ENCODE data around the gene POM121. TPM values are rescaled to one million over a fixed set of nuclear protein-coding genes. Genes with fewer than 3 reads are reported as not detected.
"Not testable (repeated sequence)": the region's sequence is repeated elsewhere in the genome, so short reads cannot be mapped to it uniquely, and the experiment has no call there.

Gene POM121
- total and polyA plus RNA-seq, 2 donors (not counting 1 experiment from before 2014, with no cell fraction given): 4.8 to 6.3 TPM

- no peak overlapping the region for H3K4me2 ChIP-seq (ENCODE audit: extremely low read depth, insufficient read depth, low read length)
- H3K4me1 ChIP-seq (ENCODE audit: control insufficient read depth, extremely low read depth, insufficient read depth, low read length): no peaks in the 10 kb centered on the region
- no peaks in the 10 kb centered on the region for H3K36me3 ChIP-seq (ENCODE audit: control insufficient read depth, insufficient read depth, low read length)
- H3K9ac ChIP-seq (ENCODE audit: insufficient read depth, low read length): no peak overlapping the region
- no peak for DNase-seq (ENCODE audit: low read depth in 2 of 2)
- H3K27ac ChIP-seq (ENCODE audit: insufficient read depth, low read length): no peak overlapping the region
- H4K20me1 ChIP-seq (ENCODE audit: control insufficient read depth, extremely low read depth, insufficient read depth, low read length): no peaks in the 10 kb centered on the region
- no peak overlapping the region for H2AFZ ChIP-seq (ENCODE audit: low read length)
- H3K27me3 ChIP-seq (ENCODE audit: control insufficient read depth, insufficient read depth, low read length): no peaks in the 10 kb centered on the region
- peaks cover 6% of the 10 kb centered on the region for H3K79me2 ChIP-seq (ENCODE audit: control insufficient read depth, insufficient read depth, low read length)
- TF ChIP-seq EZH2 (IDR thresholded peaks at IDR 0.05; ENCODE audit: low read length, missing control alignments) (no peak), CTCF (conservative IDR thresholded peaks at IDR 0.05 in 1 of 2, IDR thresholded peaks at IDR 0.05 in 1 of 2; ENCODE audit: low read depth in 1 of 2, low read length in 2 of 2) (no peak)
- H3K4me3 ChIP-seq (replicated peaks in 1 of 4; ENCODE audit: control extremely low read depth in 1 of 4, insufficient read depth in 1 of 4, low read depth in 3 of 4, low read length in 4 of 4): no peak overlapping the region
- H3K9me3 ChIP-seq (ENCODE audit: control insufficient read depth, insufficient read depth, low read depth, low read length): no peaks in the 10 kb centered on the region
Observed at GRCh38 chr7:72919256-72919775, 5.6 kb upstream of the POM121 start.

- peaks cover 9% of the 10 kb centered on the region for H3K36me3 ChIP-seq (ENCODE audit: control insufficient read depth, insufficient read depth, low read length)
- DNase-seq (ENCODE audit: low read depth in 2 of 2): no peak
- peaks cover 25% of the 10 kb centered on the region for H3K79me2 ChIP-seq (ENCODE audit: control insufficient read depth, insufficient read depth, low read length)
Observed at GRCh38 chr7:72924386-72924732, 536 bp upstream of the POM121 start.

GRCh38 chr7:72925546-72926120 is 738 bp downstream of the POM121 start:
- no peaks in the 10 kb centered on the region for H4K20me1 ChIP-seq (ENCODE audit: control insufficient read depth, extremely low read depth, insufficient read depth, low read length)
- peaks cover 25% of the 10 kb centered on the region for H3K79me2 ChIP-seq (ENCODE audit: control insufficient read depth, insufficient read depth, low read length)
- DNase-seq (ENCODE audit: low read depth in 2 of 2): peak; percentile 6 to 28
- H3K4me1 ChIP-seq (ENCODE audit: control insufficient read depth, extremely low read depth, insufficient read depth, low read length): no peaks in the 10 kb centered on the region
- H3K27ac ChIP-seq (ENCODE audit: insufficient read depth, low read length): peak overlapping the region; percentile 92
- H3K4me3 ChIP-seq (replicated peaks in 1 of 4; ENCODE audit: control extremely low read depth in 1 of 4, insufficient read depth in 1 of 4, low read depth in 3 of 4, low read length in 4 of 4): peak overlapping the region; percentile 74 to 90 (median 80)
- H3K36me3 ChIP-seq (ENCODE audit: control insufficient read depth, insufficient read depth, low read length): peaks cover 9% of the 10 kb centered on the region
- peak overlapping the region; percentile 79 for H3K4me2 ChIP-seq (ENCODE audit: extremely low read depth, insufficient read depth, low read length)
- TF ChIP-seq CTCF (conservative IDR thresholded peaks at IDR 0.05 in 1 of 2, IDR thresholded peaks at IDR 0.05 in 1 of 2; ENCODE audit: low read depth in 1 of 2, low read length in 2 of 2) (no peak), EZH2 (IDR thresholded peaks at IDR 0.05; ENCODE audit: low read length, missing control alignments) (no peak)
- no peak overlapping the region for H2AFZ ChIP-seq (ENCODE audit: low read length)
- no peaks in the 10 kb centered on the region for H3K27me3 ChIP-seq (ENCODE audit: control insufficient read depth, insufficient read depth, low read length)
- no peaks in the 10 kb centered on the region for H3K9me3 ChIP-seq (ENCODE audit: control insufficient read depth, insufficient read depth, low read depth, low read length)
- peak overlapping the region; percentile 95 for H3K9ac ChIP-seq (ENCODE audit: insufficient read depth, low read length)

More at GRCh38 chr7:72924386-72924732, 536 bp upstream of the POM121 start:
- no peak for TF ChIP-seq EZH2 (IDR thresholded peaks at IDR 0.05; ENCODE audit: low read length, missing control alignments)
- no peak for TF ChIP-seq CTCF (conservative IDR thresholded peaks at IDR 0.05 in 1 of 2, IDR thresholded peaks at IDR 0.05 in 1 of 2; ENCODE audit: low read depth in 1 of 2, low read length in 2 of 2)
- H3K9ac ChIP-seq (ENCODE audit: insufficient read depth, low read length): peak overlapping the region; percentile 95
- peak overlapping the region; percentile 56 for H2AFZ ChIP-seq (ENCODE audit: low read length)
- H3K4me3 ChIP-seq (replicated peaks in 1 of 4; ENCODE audit: control extremely low read depth in 1 of 4, insufficient read depth in 1 of 4, low read depth in 3 of 4, low read length in 4 of 4): peak overlapping the region; percentile 74 to 94 (median 80)
- H3K27me3 ChIP-seq (ENCODE audit: control insufficient read depth, insufficient read depth, low read length): no peaks in the 10 kb centered on the region
- H3K4me2 ChIP-seq (ENCODE audit: extremely low read depth, insufficient read depth, low read length): peak overlapping the region; percentile 67
- no peaks in the 10 kb centered on the region for H4K20me1 ChIP-seq (ENCODE audit: control insufficient read depth, extremely low read depth, insufficient read depth, low read length)
- H3K9me3 ChIP-seq (ENCODE audit: control insufficient read depth, insufficient read depth, low read depth, low read length): no peaks in the 10 kb centered on the region
- H3K27ac ChIP-seq (ENCODE audit: insufficient read depth, low read length): peak overlapping the region; percentile 92
- no peaks in the 10 kb centered on the region for H3K4me1 ChIP-seq (ENCODE audit: control insufficient read depth, extremely low read depth, insufficient read depth, low read length)

GRCh38 chr7:72927791-72928190 is 2.9 kb downstream of the POM121 start:
- H3K4me1 ChIP-seq (ENCODE audit: control insufficient read depth, extremely low read depth, insufficient read depth, low read length); DNase-seq (ENCODE audit: low read depth in 2 of 2); H2AFZ ChIP-seq (ENCODE audit: low read length); H3K36me3 ChIP-seq (ENCODE audit: control insufficient read depth, insufficient read depth, low read length); H3K27ac ChIP-seq (ENCODE audit: insufficient read depth, low read length); H3K27me3 ChIP-seq (ENCODE audit: control insufficient read depth, insufficient read depth, low read length); H3K4me3 ChIP-seq (replicated peaks in 1 of 4; ENCODE audit: control extremely low read depth in 1 of 4, insufficient read depth in 1 of 4, low read depth in 3 of 4, low read length in 4 of 4); H3K9ac ChIP-seq (ENCODE audit: insufficient read depth, low read length); H4K20me1 ChIP-seq (ENCODE audit: control insufficient read depth, extremely low read depth, insufficient read depth, low read length); H3K4me2 ChIP-seq (ENCODE audit: extremely low read depth, insufficient read depth, low read length); H3K9me3 ChIP-seq (ENCODE audit: control insufficient read depth, insufficient read depth, low read depth, low read length): not testable (repeated sequence)
- H3K79me2 ChIP-seq (ENCODE audit: control insufficient read depth, insufficient read depth, low read length): peaks cover 25% of the 10 kb centered on the region
